GM20431 (cell line): ENCODE data around the gene SYNCRIP.
"Not testable (repeated sequence)": the region's sequence is repeated elsewhere in the genome, so short reads cannot be mapped to it uniquely, and the experiment has no call there.

Experiments used
- in situ Hi-C: fragments of 300-500 bp; cut with MseI, MboI; formaldehyde crosslinking; loops from one replicate; pipeline ENCODE4 v1.15.0; 2020; ENCODE audit warnings: low sequenced_read_pairs; ENCODE audit not compliant: unreplicated experiment

SYNCRIP gene

DNA sequence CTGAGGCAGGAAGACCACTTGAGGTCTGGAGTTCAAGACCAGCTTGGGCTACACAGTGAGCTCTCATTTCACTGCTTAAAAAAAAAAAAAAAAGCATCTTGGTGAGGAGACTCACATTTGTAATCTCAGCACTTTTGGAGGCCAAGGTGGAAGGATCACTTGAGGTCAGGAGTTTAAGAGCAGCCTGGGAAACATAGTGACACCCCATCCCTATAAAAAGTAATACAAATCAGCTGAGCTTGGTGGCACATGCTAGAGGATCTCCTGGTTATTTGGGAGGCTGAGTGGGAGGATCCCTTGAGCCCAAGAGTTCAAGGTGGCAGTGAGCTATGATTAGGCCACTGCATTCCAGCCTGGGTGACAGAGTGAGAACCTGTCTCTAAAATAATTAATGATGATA lies 29.4 kb upstream of the SYNCRIP start:
- in situ Hi-C loops, result no loop called here

- in situ Hi-C loops, result no loop called here
These were observed 27.9 kb upstream of the SYNCRIP start for GRCh38 chr6:85670573-85670972.

- in situ Hi-C loops, result no loop called here
These were observed 27.1 kb upstream of the SYNCRIP start for GRCh38 chr6:85669735-85670194.

DNA sequence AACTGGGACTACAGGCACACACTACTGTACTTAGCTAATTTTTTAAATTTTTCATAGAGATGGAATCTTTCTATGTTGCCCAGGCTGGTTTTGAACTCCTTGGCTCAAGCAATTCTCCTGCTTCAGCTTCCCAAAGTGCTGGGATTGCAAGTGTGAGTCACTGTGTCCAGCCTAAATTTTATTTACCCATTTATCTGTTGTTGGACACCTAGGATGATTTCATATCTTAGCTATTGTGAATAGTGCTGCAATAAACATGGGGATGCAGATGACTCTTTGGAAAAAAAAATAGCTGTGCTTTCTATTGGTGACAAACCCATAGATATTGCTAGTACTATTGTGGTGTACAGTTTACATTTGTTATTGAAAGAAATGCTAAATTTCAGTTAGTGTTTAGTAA lies 19.6 kb upstream of the SYNCRIP start:
- in situ Hi-C loops, result no loop called here

DNA sequence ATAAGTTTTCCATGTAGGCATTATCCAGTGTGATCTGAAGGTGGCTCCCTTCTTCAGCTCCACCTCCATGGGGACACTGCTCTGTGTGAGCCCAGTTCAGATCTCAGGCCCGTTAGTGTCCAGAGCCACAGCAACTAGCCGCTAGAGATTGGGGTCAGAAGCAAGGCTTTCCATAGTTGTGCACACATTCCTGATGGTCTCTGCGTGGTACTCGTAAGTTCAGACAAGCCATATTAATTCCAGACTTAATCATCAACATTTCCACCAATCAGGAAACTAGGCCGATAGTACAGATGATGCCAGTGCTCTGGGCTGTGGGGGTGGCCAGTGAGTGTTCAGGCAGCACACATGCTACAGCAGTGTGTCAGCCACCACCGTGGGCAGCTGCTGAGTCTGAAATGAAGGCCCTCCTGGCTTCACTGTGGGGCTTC lies 17.5 kb upstream of the SYNCRIP start:
- in situ Hi-C loops, result no loop called here

DNA sequence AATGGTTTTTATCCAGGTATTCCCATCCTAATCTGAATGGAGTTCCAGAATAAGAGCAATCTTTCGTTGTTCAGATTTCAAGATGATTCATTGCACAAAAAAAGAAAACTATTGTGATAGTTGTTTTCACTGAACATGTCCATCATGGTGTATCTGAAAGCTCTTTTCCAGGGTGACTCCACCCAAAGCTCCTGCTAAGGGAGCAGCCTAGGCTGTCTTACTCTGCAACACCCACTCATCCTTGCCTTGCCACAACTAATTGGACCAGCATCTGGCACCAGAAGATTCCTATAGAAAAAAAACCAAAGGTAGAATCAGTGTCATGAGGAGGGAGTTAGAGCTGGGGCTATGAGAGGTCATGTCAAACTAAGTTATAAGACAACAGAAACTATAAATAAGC lies 7.9 kb upstream of the SYNCRIP start:
- in situ Hi-C loops, result no loop called here

- in situ Hi-C loops, result no loop called here
These were observed 1.6 kb upstream of the SYNCRIP start for GRCh38 chr6:85644279-85644762.

DNA sequence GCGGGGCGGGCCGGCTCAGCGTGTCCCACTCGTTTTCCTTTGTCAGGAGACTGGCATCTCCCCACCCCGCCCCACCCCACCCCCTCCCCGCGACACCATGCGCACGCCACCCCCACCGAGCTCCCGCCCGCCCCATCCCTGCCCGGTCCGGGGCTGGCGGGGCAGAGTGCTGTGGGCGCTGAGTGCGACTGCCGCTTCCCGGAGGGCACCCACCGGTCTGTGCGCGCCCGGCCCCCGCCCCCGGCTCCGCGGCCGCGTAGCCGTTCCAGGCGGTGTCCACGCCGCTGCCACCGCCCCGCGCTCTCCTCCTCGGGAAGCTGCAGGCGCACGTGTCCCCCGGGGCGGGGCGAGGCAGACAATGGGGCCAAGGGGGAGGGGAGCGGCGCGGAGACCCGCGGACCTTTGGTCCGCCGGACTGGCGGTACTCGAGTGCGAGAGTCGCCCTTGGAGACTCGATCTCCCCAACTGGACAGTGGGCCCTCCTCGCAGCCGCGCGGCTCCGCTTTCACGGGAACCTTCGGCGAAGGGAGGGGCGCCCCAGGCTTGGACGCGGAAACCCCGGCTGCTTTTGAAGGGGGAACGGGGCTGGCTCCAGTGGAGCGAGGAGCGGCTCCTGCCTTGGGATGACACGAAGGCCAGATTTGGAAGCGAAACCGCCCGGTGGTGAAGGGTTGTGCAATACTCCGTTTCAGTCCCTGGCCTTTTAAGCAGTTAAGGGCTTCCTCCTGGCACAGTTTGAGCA lies 1.0 kb upstream of the SYNCRIP start:
- in situ Hi-C loops, result no loop called here

GRCh38 chr6:85641897-85642773 lies 551 bp downstream of the SYNCRIP start:
- in situ Hi-C loops, result no loop called here

GRCh38 chr6:85641522-85641896 lies 1.2 kb downstream of the SYNCRIP start:
- in situ Hi-C loops, result no loop called here

- in situ Hi-C loops, result no loop called here
These were observed 1.9 kb downstream of the SYNCRIP start for GRCh38 chr6:85640821-85641220.

GRCh38 chr6:85637579-85637978 lies 5.1 kb downstream of the SYNCRIP start:
- in situ Hi-C loops, result no loop called here

DNA sequence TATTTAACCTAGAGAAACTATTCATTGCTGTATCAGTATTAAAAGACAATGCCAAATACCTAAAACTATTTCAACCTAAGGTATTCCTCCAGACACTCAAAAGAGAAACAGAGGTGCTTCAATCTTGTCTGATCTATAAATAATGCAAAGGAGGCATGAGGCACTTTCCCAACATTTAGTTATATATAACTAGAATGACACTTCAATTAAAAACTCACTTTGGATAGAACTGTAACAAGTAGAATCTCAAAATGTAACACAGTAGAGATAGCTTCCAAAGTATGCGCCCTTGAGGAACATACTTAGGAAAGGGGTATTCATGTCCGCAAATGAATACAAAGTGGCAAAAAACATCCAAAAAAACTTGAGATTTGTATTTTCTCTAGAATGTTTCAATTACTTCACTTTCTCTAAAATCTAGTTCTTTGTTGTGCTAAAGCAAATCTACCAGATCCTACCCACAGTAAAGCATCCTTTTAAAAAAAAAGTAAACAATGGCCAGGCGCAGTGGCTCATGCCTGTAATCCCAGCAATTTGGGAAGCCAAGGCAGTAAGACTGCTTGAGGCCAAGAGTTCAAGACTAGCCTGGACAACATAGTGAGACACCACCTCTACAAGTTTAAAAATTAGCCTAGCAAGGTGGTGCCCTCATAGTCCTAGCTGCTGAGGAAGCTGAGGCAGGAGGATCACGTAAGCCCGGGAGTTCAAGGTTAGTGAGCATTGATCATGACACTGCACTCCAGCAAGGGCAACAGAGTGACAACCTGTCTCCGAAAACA lies 10.3 kb downstream of the SYNCRIP start:
- in situ Hi-C loops, result no loop called here

- in situ Hi-C loops, result not testable (repeated sequence)
These were observed 11.6 kb downstream of the SYNCRIP start for GRCh38 chr6:85631117-85631516.

DNA sequence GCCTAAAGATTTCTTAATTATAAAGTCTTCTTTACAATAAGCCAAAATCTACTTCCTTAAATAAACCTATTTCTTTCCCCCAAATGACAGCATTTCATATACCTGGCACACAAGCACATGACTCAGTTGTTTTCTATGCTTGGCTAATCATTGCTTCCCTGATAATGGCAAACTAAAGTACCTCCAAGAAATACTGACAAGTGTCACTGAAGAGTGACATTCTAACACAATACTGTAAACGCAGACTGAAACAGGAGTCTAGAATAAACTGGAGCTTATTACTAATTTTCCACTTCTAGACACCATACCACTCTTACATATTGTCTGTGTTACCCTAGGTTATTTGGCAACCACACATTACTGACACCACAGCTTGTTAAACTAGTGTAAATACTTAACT lies 14.3 kb downstream of the SYNCRIP start:
- in situ Hi-C loops, result no loop called here

- in situ Hi-C loops, result no loop called here
These were observed 22.4 kb downstream of the SYNCRIP start for GRCh38 chr6:85620308-85620707.

DNA sequence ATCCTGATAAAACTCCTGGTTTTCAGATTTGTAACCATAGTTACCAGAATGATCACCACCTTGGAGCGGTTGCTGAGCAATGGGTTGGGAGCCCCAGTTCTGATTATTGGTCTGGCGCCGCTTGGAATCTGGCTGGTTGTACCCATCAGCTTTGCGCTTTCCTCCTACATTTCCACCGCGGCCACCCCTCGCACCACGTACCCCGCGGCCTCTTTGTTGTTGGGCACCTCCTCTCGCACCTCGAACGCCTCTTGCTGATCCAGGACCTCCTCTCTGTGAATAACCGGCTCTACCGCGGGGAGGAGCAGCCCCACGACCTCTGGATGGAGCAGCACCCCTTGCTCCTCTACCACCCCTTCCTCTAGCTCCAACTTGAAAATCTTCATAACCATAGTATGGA lies 27.9 kb downstream of the SYNCRIP start:
- in situ Hi-C loops, result no loop called here

DNA sequence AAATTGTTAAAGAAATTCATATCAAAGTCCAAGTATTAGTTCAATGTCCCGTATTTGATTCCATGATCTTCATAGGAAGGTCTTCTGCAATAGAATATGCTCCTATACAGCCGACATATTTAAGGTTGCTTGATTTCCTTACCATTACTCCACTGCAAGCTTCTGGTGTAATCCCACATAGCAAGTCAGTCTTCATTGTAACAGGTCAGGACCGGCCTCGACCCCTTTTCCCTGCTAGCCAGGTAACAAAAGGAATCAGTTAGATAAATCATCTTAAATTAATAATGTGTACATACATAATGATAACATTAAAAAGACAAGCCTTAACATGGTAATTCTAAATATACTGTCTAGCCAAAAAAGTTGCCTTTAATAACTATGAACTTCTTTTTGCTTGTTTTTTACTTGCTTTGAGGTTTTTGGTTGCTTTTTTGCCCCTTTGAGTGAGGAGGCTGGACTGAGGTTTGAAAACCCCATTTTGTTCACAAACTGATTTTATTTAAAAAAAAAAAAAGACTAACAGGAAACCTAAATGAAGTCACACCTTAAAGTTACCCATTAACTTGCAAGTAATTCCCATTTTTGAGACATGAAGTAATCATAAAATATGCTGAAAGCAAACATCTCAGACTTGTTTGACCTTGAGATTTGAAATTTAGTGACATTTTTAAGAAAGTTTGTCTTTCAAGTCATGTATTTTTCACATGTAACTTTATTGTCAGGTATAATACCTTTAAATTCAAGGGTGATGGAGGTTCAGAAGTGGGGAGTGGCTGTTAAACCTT lies 29.8 kb downstream of the SYNCRIP start:
- in situ Hi-C loops, result no loop called here

GRCh38 chr6:85610182-85610895 lies 32.3 kb downstream of the SYNCRIP start:
- in situ Hi-C loops, result no loop called here
